GM12878 (cell line): ENCODE results near the gene ZNF423. TPM values are rescaled to one million over a fixed set of nuclear protein-coding genes. Genes with fewer than 3 reads are reported as not detected.

Experiments
- ATAC-seq: fragments of 200-7000 bp; cut with Tn5 transposase; 3 replicates; pipeline ENCODE4 v1.9.1; 2020; ENCODE audit warnings: mild to moderate bottlenecking, moderate library complexity
- BruUV-seq: library from RNA; stranded (reverse); fragments of 400-500 nt; replicated peaks from 2 replicates; lab custom pipeline; 2021; lab: Mats Ljungman, UMichigan
- CTCF ChIA-PET: fragments of 300-600 bp; sonication (Branson Sonifier 250); formaldehyde crosslinking; extraction: SDS; loops from one replicate; lab custom pipeline; 2021; ENCODE audit warnings: inconsistent platforms; lab: Yijun Ruan, JAX
- POLR2A ChIA-PET: fragments of 350-600 bp; formaldehyde crosslinking; extraction: SDS; loops from one replicate; lab custom pipeline; 2021; ENCODE audit warnings: inconsistent platforms; lab: Charles Lee
- RAD21 ChIA-PET: fragments of 300-600 bp; sonication (Branson Sonifier 250); formaldehyde crosslinking; loops from one replicate; lab custom pipeline; 2023; ENCODE audit warnings: antibody characterized with exemption; ENCODE audit not compliant: unreplicated experiment; lab: Charles Lee
- SMC1A ChIA-PET: fragments of 300-600 bp; sonication (Branson Sonifier 250); formaldehyde crosslinking; loops from one replicate; lab custom pipeline; 2023; ENCODE audit not compliant: unreplicated experiment, uncharacterized antibody; lab: Charles Lee
- DNase-seq: peaks from one replicate; pipeline ENCODE4 v3.0.0-alpha.2; 2011; ENCODE audit warnings: low read depth, low spot score
- FAIRE-seq: peaks from 3 replicates; lab custom pipeline; 2011; peaks lifted over from hg19 to GRCh38; lab: Jason Lieb, UNC
- H2AFZ ChIP-seq: 2 replicates; pipeline ENCODE4 v1.6.0; 2011; ENCODE audit warnings: low read depth, low read length, control low read depth; ENCODE audit not compliant: control insufficient read depth
- H3K27ac ChIP-seq: 2 replicates; pipeline ENCODE4 v1.5.1; 2011; ENCODE audit warnings: control low read depth; ENCODE audit not compliant: control insufficient read depth, insufficient read depth
- H3K27me3 ChIP-seq, 2 experiments: replicated peaks in 1 of 2; 2 replicates each; pipeline versions ENCODE4 v1.6.0 to v1.6.1; 2011; ENCODE audit warnings: low read length in 1 of 2; ENCODE audit not compliant: control insufficient read depth in 2 of 2, insufficient read depth in 2 of 2
- H3K36me3 ChIP-seq, 2 experiments: 2 replicates each; pipeline ENCODE4 v1.5.1; 2011; ENCODE audit warnings: low read length in 1 of 2; ENCODE audit not compliant: control insufficient read depth in 2 of 2, insufficient read depth in 2 of 2
- H3K4me1 ChIP-seq: 2 replicates; pipeline ENCODE4 v1.6.1; 2011; ENCODE audit warnings: mild to moderate bottlenecking, low read length, moderate library complexity, mixed read lengths; ENCODE audit not compliant: control insufficient read depth, insufficient read depth
- H3K4me2 ChIP-seq: 2 replicates; pipeline ENCODE4 v1.6.0; 2011; ENCODE audit warnings: control low read depth; ENCODE audit not compliant: control insufficient read depth, insufficient read depth
- H3K4me3 ChIP-seq: fragments of 200-600 bp; sonication (generic); 2 replicates; pipeline ENCODE4 v1.5.1; 2016
- H3K79me2 ChIP-seq: 2 replicates; pipeline ENCODE4 v1.6.0; 2011; ENCODE audit warnings: low read length; ENCODE audit not compliant: control insufficient read depth, insufficient read depth
- H3K9ac ChIP-seq: 2 replicates; pipeline ENCODE4 v1.8.0; 2011; ENCODE audit warnings: low read length, control low read depth, mixed read lengths; ENCODE audit not compliant: control insufficient read depth, insufficient read depth
- H3K9me3 ChIP-seq: replicated peaks from 3 replicates; pipeline ENCODE4 v1.5.1; 2011; ENCODE audit warnings: mild to moderate bottlenecking, low read length; ENCODE audit not compliant: control insufficient read depth, insufficient read depth
- H4K20me1 ChIP-seq: 2 replicates; pipeline ENCODE4 v1.6.0; 2011; ENCODE audit not compliant: control insufficient read depth, insufficient read depth
- BCLAF1 ChIP-seq: fragments of 450-650 bp; IDR thresholded peaks from 2 replicates; pipeline ENCODE4 v1.6.1; 2017; ENCODE audit warnings: antibody characterized with exemption, mild to moderate bottlenecking, moderate library complexity
- BHLHE40 ChIP-seq, 2 experiments: fragments of 450-650 bp in 1 of 2; IDR thresholded peaks; 2 replicates each; pipeline ENCODE4 v1.6.1; 2011 to 2017; ENCODE audit warnings: low read depth in 2 of 2, borderline replicate concordance in 1 of 2, improper control_type of control experiment in 1 of 2, low read length in 1 of 2, mild to moderate bottlenecking in 1 of 2
- CHD1 ChIP-seq: IDR thresholded peaks from 2 replicates; pipeline ENCODE4 v1.6.1; 2012; ENCODE audit warnings: low read depth, low read length, improper control_type of control experiment
- CHD4 ChIP-seq: fragments of 200-600 bp; sonication (generic); IDR thresholded peaks from 2 replicates; pipeline ENCODE4 v1.6.1; 2016; ENCODE audit warnings: mild to moderate bottlenecking
- CREB1 ChIP-seq: IDR thresholded peaks from 2 replicates; pipeline ENCODE4 v1.6.1; 2012; ENCODE audit warnings: low read depth, mild to moderate bottlenecking, inconsistent platforms
- EED ChIP-seq: sonication (generic); IDR thresholded peaks from 2 replicates; pipeline ENCODE4 v1.6.1; 2016; ENCODE audit warnings: antibody characterized with exemption, low read depth
- GATAD2B ChIP-seq: fragments of 450-650 bp; conservative IDR thresholded peaks from 2 replicates; pipeline ENCODE4 v1.6.1; 2017; ENCODE audit warnings: low read depth, mild to moderate bottlenecking, moderate library complexity
- HCFC1 ChIP-seq: fragments of 150-350 bp; IDR thresholded peaks from 2 replicates; pipeline ENCODE4 v1.6.1; 2014; ENCODE audit warnings: low read length
- IKZF1 ChIP-seq: fragments of 450-650 bp; conservative IDR thresholded peaks from 2 replicates; pipeline ENCODE4 v1.6.1; 2017; ENCODE audit warnings: antibody characterized with exemption, mild to moderate bottlenecking
- IRF3 ChIP-seq: fragments of 450-650 bp; IDR thresholded peaks from 2 replicates; pipeline ENCODE4 v1.6.1; 2014; ENCODE audit warnings: mild to moderate bottlenecking
- JUNB ChIP-seq: IDR thresholded peaks from 2 replicates; pipeline ENCODE4 v1.6.1; 2016; ENCODE audit warnings: antibody characterized with exemption, mild to moderate bottlenecking
- JUND ChIP-seq: IDR thresholded peaks from 2 replicates; pipeline ENCODE4 v1.6.1; 2012; ENCODE audit warnings: low read depth, mild to moderate bottlenecking, low read length, improper control_type of control experiment, moderate library complexity
- MEF2B ChIP-seq: fragments of 450-650 bp; IDR thresholded peaks from 2 replicates; pipeline ENCODE4 v1.6.1; 2018; ENCODE audit warnings: mild to moderate bottlenecking, moderate library complexity; ENCODE audit not compliant: partially characterized antibody, poor library complexity, severe bottlenecking
- MXI1 ChIP-seq: fragments of 150-350 bp; IDR thresholded peaks from 2 replicates; pipeline ENCODE4 v1.6.1; 2011; ENCODE audit warnings: low read depth, mild to moderate bottlenecking, inconsistent platforms, low read length, improper control_type of control experiment
- NFIC ChIP-seq: IDR thresholded peaks from 2 replicates; pipeline ENCODE4 v1.6.1; 2012; ENCODE audit warnings: low read depth, mild to moderate bottlenecking, inconsistent platforms, low read length, moderate library complexity
- NR2C1 ChIP-seq: fragments of 450-650 bp; IDR thresholded peaks from 2 replicates; pipeline ENCODE4 v1.6.1; 2017; ENCODE audit warnings: antibody characterized with exemption, mild to moderate bottlenecking, moderate library complexity
- NR2C2 ChIP-seq: IDR thresholded peaks from 2 replicates; pipeline ENCODE4 v1.6.1; 2011; ENCODE audit warnings: borderline replicate concordance, low read depth; ENCODE audit not compliant: control insufficient read depth, insufficient read length
- RCOR1 ChIP-seq: conservative IDR thresholded peaks from 2 replicates; pipeline ENCODE4 v1.6.1; 2012; ENCODE audit warnings: low read depth, low read length, improper control_type of control experiment
- SMARCA5 ChIP-seq: fragments of 450-650 bp; IDR thresholded peaks from 2 replicates; pipeline ENCODE4 v1.6.1; 2017; ENCODE audit warnings: mild to moderate bottlenecking
- STAT1 ChIP-seq: fragments of 450-650 bp; conservative IDR thresholded peaks from 2 replicates; pipeline ENCODE4 v1.6.1; 2014; ENCODE audit warnings: antibody characterized with exemption, mild to moderate bottlenecking
- TBL1XR1 ChIP-seq: IDR thresholded peaks from 2 replicates; pipeline ENCODE4 v1.6.1; 2012; ENCODE audit warnings: low read depth, low read length, improper control_type of control experiment
- WGBS: methylation state at CpG from one replicate; pipeline ENCODE4 v1.1.6; 2016; ENCODE audit warnings: low lambda C conversion rate; ENCODE audit not compliant: insufficient replicate concordance, insufficient coverage; ENCODE audit errors: missing lambda C conversion rate; 5-methylcytosine and 5-hydroxymethylcytosine counted together
- in situ Hi-C: fragments of 300-500 bp; cut with MboI; formaldehyde crosslinking; loops from 9 replicates; pipeline ENCODE4 v1.14.3; 2018; ENCODE audit warnings: mixed read lengths
- intact Hi-C: fragments of 100-400 bp; cut with micrococcal nuclease; formaldehyde crosslinking; loops from one replicate; pipeline ENCODE4 v1.14.2; 2022; ENCODE audit not compliant: unreplicated experiment
- polyA plus RNA-seq, 11 experiments: library from polyadenylated mRNA; depleted of rRNA in 4 of 11; unstranded in 6 of 11; stranded (reverse) in 5 of 11; fragments of >200 nt; fragmentation: Nextera tagmentation in 4 of 11; fragmentation: Illumina TruSeq in 1 of 11; extraction: Ambion mirVana in 4 of 11; extraction: Trizol in 1 of 11; gene quantifications; 1 replicate in 1 of 11; 2 replicates in 10 of 11; pipeline versions ENCODE4 v1.2.1 to v1.2.3, GENCODE V29; 2011 to 2016; ENCODE audit warnings: inconsistent platforms in 2 of 11, missing spikeins in 2 of 11, low read depth in 1 of 11
- total RNA-seq, 4 experiments: library from RNA; depleted of rRNA in 3 of 4; stranded (reverse); fragments of >200 nt in 3 of 4; fragmentation: Illumina TruSeq in 1 of 4; extraction: Trizol in 1 of 4; gene quantifications; 2 replicates each; pipeline versions ENCODE4 v1.2.1 to v1.2.3, GENCODE V29; 2013 to 2021

ZNF423 gene
- total and polyA plus RNA-seq, 10 of the 15 experiments (the other 5 are each of a cell fraction or from before 2014, with no cell fraction given): 0.03 to 0.64 (median 0.10) TPM

GRCh38 chr16:49505556-49505955, 350.4 kb downstream of the ZNF423 start (continued):
- TF ChIP-seq IKZF1 (no peak), RCOR1 (no peak)

- TF ChIP-seq CHD4: no peak
- no peak for TF ChIP-seq NR2C1
- TF ChIP-seq JUNB: no peak
- TF ChIP-seq GATAD2B: no peak
- TF ChIP-seq BCLAF1: no peak
- no peak for TF ChIP-seq SMARCA5
- TF ChIP-seq IRF3: no peak
- TF ChIP-seq NFIC: no peak
- TF ChIP-seq BHLHE40 (IDR thresholded peaks at IDR 0.05; ENCODE audit: borderline replicate concordance in 1 of 2, low read depth in 2 of 2, low read length in 1 of 2): no peak
- no peak for TF ChIP-seq JUND
- TF ChIP-seq HCFC1: no peak
- no peak for TF ChIP-seq NR2C2
- no peak for TF ChIP-seq STAT1
- TF ChIP-seq EED: no peak
- no peak for TF ChIP-seq MXI1
- no peak for TF ChIP-seq CHD1
- TF ChIP-seq CREB1: no peak
- TF ChIP-seq MEF2B: no peak
- no peak for TF ChIP-seq TBL1XR1
- in situ Hi-C loops: loop anchor here (5.0 kb wide), 1 partner anchor 48 kb away; no protein-coding TSS in a partner anchor
- no peak for DNase-seq
- Histone ChIP-seq H2AFZ (no peak overlapping the region), H3K9me3 (no peaks in the 10 kb centered on the region), H3K36me3 (no peaks in the 10 kb centered on the region), H3K9ac (no peak overlapping the region), H4K20me1 (no peaks in the 10 kb centered on the region), H3K27ac (no peak overlapping the region), H3K4me3 (no peak overlapping the region), H3K4me1 (peaks cover 14% of the 10 kb centered on the region), H3K79me2 (no peaks in the 10 kb centered on the region), H3K27me3 (no peaks in the 10 kb centered on the region), H3K4me2 (no peak overlapping the region)
- FAIRE-seq: no peak
- CTCF ChIA-PET: interaction anchor here (0.7 kb wide), 1 partner anchor 474 kb away, joined by 3 read pairs; no protein-coding TSS in a partner anchor
- 77% methylated on average over 2 of the region's 2 CpGs for WGBS
- RAD21 ChIA-PET: no interaction called here
- intact Hi-C loops: no loop called here
- no peak for ATAC-seq
- no TSS peak for BruUV-seq
- SMC1A ChIA-PET: no interaction called here
- POLR2A ChIA-PET: no interaction called here
These were observed 351.3 kb downstream of the ZNF423 start for GRCh38 chr16:49504626-49505025.
